ENCODE data around the gene NNAT.

DNA sequence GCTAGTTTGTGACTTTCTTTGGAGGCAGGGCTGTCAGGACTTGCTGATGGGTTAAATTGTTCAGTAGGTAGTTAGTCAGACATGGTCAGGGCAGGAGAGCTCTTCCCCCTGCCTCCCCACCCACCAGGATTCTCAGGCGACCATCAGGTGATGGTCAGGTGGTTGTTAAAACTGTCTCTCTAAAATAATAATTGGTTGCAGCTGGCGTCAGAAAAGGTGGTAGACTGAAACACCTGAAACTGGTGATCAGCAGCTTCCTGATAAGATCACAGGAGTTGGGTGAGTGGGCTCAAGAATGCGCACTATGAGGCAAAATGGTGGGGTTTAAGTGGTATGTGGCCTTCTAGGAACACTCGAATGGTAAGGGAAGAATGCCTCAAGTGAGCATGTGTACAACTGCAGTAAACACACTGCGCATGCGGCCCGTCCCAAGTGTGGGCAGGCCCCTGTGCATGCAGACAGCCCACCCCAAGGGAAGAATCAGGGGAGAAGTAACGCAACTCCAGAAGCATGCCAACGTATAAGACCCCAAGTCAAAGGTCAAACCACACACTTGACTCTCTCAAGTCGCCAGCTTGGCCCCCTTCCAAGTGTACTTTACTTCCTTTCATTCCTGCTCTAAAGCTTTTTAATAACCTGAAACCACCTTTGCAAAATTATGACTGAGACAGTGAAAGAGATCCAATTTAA lies 14.5 kb downstream of the NNAT start:
- no peak for TF ChIP-seq EZH2 (IDR thresholded peaks at IDR 0.05; ENCODE audit: insufficient read depth, poor library complexity, severe bottlenecking)
- TF ChIP-seq EZH2phosphoT487 (IDR thresholded peaks at IDR 0.05; ENCODE audit: insufficient read depth, low read depth), result no peak

Data from GM23248 (cell line).